SU-DHL-6 (cell line): ENCODE measurements around the gene MEIS2.

ENCODE experiments used
- EZH2phosphoT487 ChIP-seq: fragments of 200-600 bp; sonication (generic), shearing (Covaris generic); conservative IDR thresholded peaks from 2 replicates; pipeline ENCODE4 v1.6.1; 2018; ENCODE audit warnings: mild to moderate bottlenecking, antibody characterized with exemption, low read length, moderate library complexity, mixed read lengths
- TF ChIP-seq, protein P1 (sequence below): fragments of 200-600 bp; sonication (generic); IDR thresholded peaks from one replicate; pipeline ENCODE4 v1.5.1; 2017; ENCODE audit warnings: antibody characterized with exemption, mild to moderate bottlenecking, low read length, moderate library complexity; ENCODE audit not compliant: insufficient read depth, poor library complexity, severe bottlenecking

DNA sequence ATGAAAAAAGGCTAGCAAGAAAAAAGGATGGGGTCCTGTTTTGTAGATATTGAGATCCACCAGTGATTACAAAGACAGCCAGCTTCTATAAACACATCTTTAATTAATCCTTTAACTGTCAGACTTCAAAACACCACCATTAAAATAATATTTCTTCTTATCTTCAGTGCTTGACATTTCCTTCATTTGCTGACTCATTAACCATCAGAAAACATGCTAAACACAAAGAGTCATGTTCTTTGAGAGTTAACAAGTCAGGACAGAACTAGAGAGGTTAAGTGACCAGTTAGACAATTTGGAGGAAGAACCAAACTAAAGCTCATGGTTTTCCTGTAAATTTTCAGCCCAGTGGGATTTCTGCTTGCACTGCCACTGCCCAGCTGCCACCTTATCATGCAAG is 111.4 kb downstream of the MEIS2 start:
- TF ChIP-seq, protein P1, sequence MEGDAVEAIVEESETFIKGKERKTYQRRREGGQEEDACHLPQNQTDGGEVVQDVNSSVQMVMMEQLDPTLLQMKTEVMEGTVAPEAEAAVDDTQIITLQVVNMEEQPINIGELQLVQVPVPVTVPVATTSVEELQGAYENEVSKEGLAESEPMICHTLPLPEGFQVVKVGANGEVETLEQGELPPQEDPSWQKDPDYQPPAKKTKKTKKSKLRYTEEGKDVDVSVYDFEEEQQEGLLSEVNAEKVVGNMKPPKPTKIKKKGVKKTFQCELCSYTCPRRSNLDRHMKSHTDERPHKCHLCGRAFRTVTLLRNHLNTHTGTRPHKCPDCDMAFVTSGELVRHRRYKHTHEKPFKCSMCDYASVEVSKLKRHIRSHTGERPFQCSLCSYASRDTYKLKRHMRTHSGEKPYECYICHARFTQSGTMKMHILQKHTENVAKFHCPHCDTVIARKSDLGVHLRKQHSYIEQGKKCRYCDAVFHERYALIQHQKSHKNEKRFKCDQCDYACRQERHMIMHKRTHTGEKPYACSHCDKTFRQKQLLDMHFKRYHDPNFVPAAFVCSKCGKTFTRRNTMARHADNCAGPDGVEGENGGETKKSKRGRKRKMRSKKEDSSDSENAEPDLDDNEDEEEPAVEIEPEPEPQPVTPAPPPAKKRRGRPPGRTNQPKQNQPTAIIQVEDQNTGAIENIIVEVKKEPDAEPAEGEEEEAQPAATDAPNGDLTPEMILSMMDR = no peak
- TF ChIP-seq EZH2phosphoT487 = no peak
